HG03196 (cell line): ENCODE data around the gene KRT6B.
"Not testable (repeated sequence)": the region's sequence is repeated elsewhere in the genome, so short reads cannot be mapped to it uniquely, and the experiment has no call there.

Source experiments
- ATAC-seq: cut with Tn5 transposase; IDR thresholded peaks from one replicate; pipeline ENCODE4 v1.9.1; 2021; ENCODE audit not compliant: unreplicated experiment

The KRT6B gene

DNA sequence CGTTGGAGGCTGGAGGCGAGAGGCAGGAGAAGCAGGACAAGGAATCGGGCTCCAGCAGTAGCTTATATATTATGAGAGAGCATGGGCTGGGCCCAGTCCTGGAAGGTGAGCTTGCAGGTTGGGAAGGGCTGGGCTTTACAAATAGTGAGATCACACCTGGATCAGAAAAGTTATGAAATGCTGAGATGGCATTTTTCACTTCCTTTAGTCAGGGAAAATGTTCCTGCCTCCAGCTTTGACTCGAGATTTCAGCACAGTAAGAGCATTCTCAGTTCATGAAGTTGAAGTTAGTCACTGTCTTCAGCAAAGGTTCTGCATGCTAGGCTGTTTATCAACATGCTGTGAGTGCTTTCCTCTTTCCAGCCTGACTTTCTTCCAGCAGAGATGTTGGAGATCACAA lies 21.8 kb upstream of the KRT6B start, which contains the start of gene KRT6C:
Gene KRT6C (minus strand): TSS at position 38 of the 400 bp plus-strand sequence. CDS start 68 bp downstream, outside the sequence.
- ATAC-seq: no peak

DNA sequence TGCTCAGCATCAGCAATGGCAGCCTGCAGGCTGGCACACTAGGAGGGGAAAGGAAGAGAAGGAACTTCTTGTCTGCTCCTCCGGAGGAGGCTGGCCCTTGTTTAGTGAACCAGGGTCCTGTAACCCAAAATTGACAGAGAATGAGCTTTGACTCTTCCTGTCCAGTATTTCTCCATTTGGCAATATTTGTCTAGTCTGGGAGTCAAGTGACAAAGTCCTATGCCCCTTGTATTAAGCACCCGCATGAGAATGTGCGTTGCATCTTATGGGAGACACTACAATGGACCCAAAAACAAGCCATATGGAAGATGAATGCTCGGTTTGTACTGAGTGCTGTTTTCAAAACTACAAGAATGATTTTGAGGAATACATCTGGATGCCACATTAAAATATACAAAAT lies 17.9 kb upstream of the KRT6B start:
- no peak for ATAC-seq

DNA sequence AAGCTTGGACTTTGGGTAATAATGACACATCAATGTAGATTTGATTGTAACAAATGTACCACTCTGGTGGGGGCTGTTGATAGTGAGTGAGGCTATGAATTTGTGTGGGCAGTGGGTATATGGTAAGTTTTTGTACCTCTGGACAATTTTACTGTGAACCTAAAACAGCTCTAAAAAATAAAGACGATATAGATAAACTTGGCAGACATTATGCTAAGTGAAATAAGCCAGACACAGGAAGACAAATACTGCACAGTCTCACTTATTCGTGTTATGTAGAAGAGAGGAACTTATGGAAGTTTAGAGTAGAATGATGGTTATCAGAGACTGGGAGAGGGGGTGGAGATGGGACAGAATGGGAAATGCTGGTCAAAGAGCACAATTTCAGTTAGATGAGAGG lies 13.0 kb upstream of the KRT6B start:
- no peak for ATAC-seq

DNA sequence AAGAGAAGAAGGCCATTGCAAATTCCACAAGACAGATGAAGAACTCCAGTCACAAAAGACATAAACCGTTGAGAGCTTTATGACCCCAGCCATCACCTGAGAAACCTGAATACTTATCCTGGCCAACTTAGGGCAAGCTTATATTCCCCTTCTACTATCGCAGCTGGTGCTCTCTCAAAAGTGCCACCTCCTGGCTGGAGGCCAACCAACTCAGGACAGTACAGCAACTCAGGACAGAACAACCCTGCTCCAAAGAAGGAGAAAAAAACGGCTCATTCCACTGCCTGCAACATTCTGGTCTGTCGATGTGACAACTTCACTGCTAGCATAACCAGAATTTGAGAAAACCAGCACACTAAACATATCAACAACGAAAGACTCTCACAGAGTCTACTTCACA lies 9.7 kb upstream of the KRT6B start:
- no peak for ATAC-seq

DNA sequence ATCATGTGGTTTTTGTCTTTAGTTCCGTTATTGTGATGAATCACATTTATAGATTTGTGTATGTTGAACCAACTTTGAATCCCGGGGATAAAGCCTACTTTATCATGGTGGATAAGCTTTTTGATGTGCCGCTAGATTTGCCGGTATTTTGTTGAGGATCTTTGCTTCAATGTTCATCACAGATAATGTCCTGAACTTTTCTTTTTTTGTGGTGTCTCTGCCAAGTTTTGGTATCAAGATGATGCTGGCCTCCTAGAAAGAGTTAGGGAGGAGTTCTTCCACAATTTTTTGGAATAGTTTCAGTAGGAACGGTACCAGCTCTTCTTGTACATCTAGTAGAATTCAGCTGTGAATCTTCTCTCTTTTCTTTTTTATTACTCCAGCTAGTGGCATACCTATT lies 6.9 kb upstream of the KRT6B start:
- ATAC-seq: no peak

DNA sequence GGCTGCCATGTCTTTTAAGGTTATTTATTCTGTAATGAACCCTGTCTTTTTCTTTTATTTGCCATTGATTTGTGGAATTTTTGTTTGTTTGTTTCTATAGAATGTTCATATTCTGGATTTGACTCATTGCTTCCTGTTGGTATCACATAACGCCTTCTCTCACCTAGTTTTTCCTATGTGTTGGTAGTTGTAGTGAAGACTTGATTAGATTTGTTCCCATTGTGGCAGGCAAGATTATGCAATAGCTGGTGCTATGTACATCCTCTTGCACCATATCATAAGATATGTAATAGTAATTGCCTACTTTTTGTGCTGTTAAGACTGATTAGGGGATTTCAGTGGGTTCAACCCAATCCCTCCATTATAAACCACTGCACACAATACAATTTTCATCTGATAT lies 3.9 kb upstream of the KRT6B start:
- ATAC-seq: no peak

DNA sequence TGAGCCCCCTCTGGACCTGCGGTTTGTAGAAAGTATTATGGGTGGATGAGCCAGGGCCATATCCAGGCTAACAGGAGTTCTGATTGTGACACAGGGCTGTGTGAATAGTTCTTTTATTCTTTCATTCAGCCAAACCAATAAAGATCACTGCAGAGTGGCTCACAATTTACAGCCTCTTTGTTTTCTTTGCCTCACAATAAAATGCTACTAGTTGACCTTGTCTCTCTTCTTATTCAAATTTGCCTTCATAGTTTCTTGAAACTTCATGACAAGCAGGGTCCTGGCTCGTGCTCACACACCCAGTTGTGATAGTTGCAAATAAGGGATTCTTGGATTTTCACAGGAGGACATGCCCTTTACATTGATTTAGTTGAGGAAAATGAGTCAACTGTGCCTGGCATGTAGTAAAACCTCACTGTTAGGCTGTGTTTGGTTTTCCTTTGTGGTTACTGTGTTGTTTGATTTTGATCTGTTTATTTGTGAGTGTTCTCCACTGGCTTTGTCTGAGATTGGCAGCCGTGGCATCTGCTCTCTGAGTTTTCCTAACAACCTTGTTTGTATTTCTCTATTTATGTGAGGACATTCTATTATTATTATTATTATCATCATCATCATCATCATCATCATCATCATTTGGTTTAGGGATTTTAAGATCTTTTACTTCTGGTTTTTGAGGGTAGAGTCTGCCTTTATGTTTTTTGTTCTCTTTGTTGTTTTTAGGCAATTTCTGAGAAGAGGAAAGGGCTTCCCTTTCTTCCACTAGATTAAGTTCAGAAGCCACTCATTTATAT lies 2.7 kb upstream of the KRT6B start:
- ATAC-seq: no peak

DNA sequence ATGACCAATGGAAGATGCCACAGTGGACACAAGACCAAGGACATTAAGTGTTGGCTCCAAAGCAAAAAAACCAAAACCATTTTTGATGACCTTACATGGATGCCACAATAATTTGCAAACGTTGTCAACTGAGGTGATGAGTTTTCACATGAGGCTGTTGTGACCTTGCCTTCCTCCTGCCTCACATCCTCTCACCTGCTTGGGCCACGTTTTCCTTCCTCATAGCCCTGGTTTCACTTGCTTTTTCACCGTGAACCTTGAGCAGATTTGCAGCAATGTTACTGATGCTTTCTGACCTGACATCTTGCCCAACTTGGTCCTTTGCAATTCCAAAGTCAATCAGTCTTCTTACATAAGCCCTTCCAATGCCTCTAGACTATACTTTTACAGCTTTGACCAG lies 3.7 kb downstream of the KRT6B start:
- ATAC-seq: no peak

DNA sequence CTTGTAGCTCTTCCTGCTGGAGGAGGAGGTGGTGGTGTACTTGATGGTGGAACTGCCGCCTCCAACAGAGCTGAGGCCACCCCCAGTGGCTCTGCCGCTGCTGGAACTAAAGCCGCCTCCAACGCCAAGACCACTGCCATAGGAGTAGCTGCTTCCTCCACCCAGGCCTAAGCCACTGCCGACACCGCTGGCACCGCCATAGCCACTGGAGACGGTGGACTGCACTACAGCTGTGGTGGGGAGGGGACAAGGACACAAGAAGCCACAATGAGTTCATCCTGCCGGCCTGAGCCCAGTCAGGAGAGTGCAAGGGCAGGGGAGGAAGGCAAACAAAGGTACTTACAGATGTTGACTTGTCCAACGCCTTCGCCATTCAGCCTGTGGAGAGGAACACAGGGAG lies 4.8 kb downstream of the KRT6B start:
- not testable (repeated sequence) for ATAC-seq

DNA sequence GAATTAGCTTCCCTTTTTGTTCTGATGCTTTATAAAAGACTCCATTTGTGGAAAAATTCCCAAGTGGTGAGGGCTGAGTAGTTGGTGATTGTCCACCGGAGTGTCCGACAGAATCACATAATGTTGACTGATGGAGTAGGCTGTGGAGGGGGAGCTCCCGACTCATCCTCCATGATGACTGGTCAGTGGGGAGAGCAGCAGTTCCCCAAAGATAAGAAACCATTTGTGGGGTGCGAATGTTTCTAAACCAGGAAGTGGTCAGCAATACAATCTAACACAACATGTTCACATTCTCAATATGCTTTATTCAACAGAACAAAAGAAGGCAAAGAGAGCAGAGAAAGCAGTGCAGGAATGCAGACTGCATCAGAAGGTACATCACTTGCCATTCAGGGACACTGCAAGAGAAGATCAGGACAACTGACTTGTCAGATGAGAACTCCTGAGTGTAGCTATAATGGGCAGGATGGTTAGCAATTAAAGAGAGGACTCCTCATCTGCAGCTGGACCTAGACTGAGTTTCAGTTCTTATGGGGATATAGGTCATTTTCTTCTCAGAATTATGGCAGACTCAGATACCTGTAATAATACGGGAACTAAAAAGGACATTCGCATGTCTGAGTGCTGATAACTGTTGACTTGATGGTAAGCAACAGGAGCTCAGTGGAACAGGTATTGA lies 5.4 kb downstream of the KRT6B start:
- no peak for ATAC-seq

DNA sequence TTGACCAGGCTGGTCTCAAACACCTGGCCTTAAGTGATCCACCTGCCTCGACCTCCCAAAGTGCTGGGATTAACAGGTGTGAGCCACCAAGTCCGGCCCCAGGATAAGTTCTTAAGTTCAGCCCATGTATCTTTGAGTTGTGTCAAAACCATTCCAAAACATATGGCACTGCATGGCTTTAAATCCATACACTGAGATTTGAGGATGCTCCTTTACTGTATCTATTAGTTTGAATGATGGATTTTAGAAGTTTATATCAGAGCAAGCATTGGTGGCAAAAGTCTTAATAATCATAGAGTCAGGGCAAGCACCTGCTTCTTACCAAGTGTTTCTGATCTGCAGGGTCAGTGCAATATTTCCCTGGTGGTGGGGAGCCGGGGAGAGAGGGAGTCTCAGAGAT lies 6.1 kb downstream of the KRT6B start:
- no peak for ATAC-seq

DNA sequence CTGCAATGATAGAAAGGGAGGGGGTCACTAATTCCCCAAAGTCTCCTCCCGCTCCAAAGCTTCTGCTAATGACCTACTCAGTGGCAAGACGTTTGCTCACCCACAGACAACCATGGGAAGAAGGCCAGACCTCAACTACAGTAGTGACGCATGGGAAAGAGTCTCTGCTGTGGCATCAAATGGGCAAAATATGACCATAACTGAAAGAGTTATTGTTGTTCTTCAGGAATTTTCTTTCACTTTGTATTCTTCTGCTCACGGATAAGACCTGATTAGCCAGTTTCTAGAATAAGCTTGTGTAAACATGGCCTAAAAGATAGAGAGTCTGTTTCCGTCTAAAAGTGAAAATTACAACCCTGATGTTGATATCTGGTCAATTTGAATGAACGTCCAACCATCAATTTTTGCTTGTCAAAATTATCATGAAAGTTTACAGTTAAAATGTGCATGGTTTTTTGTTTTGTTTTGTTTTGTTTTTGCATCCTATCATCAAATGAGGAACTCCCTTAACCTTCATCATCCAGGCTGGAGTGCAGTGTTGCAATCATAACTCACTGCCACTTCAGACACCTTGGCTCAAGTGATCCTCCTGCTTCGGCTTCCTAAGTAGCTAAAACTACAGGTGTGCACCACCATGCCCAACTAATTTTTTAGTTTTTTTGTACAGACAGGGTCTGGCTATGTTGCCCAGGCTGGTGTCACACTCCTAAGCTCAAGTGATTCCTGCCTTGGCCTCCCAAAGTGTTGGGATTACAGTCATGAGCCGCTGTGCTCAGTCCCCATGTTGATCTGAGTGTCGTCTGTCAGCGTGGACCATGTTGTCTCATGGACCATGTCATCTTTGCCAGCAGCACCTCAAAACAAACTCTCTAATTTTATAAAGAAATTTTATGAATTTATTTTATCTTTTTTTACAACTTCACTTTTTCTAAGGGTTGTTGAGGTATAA lies 7.0 kb downstream of the KRT6B start:
- no peak for ATAC-seq

DNA sequence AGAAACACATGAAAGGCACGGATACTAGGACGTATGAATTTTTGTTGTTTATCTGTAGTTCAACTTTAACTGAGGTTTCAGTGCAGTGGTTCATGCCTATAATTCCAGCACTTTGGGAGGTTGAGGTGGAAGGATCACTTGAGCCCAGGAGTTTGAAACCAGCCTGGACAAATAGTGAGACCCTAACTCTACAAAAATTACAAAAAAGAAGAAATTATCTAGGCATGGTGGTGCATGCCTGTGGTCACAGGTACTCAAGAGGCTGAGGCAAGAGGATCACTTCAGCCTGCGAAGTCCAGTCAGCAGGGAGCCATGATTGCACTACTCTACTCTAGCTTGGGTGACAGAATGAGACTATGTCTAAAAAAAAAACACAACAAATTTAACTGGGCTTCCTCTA lies 8.0 kb downstream of the KRT6B start:
- ATAC-seq: no peak

DNA sequence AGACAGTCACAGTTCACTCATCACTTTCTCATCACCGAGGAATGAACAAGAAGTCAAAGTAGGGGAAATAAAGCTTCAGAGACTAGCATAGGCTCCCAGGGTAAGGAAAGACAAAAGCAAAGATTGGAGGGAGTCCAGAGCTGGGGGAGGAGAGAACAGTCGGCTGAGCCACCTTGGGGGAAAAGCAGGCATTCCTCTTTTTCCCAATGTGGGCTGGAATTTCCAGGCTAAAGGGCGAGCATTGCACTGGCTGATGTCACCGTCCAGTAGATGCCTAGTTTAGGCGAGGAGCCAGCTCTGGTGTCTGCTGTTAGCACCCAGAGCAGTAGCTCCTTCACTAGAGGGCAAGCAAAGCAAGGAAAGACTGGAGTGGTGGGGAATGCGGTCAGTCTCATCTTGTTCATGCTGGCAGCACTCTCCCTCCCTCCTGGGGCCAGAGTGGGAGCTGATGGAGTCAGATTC lies 9.3 kb downstream of the KRT6B start:
- no peak for ATAC-seq

DNA sequence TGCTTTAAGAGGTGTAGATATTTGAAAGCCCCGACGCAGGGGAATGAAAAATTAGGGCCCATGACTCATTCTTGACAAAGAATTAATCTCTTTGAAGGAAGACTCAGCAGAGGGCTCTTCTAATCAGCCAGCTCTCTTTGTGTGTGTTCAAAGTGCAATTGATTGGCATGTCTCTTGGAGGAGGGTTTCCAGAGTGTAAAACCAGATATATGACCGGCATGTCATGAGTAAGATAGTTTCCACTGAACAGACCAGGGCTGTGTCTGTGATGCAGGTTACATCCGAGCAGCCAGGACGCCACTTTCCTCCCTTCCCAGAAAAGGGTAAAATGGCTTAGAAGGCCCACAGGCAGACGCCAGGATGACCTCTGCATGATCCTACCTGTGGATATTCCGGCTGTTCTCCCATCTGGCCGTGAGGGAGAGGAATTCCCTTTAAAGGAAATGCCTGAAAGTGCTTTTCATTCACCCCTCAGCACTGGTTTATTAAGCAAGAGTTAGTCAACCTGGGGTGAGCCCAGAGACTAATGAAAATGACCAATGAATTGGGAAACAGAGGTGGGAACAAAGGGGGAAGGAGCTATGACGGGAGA lies 10.5 kb downstream of the KRT6B start:
- ATAC-seq: no peak

DNA sequence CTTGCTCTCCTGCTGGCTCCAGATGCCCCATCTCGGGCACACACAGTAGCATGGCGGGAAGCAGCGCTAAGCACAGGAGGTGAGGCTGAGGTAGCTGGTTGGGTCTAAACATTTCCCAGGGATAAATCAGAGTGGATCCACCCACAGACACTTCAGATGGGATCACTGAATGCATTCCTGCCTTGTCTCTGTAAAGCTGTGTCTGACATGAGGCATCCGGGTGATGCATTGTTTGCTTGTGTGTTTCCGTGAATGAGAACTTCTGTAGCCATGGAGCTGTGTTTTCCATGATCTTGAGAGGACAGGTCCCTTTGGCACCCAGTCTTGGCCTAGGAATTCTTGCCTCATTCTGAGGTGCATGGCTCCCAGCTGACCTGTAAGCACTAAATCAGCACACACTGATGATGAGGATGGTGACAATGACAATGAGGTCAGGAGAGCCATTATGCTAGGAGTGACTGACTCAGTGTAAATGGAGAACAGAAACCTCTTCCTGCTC lies 11.1 kb downstream of the KRT6B start:
- ATAC-seq: no peak

DNA sequence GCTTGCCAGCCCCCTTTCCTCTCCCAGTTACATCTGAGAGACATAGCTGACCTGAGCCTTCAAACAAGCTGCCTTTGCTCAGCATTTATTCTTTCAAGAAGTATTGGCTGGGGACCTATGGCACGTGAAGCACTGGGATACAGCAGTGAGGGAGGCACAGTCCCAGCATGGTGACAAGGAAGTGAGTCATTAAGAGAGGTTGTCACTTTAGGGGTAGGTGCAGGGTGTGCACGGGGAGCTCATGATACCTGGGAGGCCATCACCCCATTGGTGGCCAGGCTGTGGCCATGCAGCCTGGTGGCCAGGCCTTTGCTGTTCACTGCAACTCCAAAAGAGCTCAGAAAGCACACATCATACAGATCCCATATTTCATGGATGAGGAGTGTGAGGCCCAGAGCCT lies 12.1 kb downstream of the KRT6B start:
- ATAC-seq: no peak

DNA sequence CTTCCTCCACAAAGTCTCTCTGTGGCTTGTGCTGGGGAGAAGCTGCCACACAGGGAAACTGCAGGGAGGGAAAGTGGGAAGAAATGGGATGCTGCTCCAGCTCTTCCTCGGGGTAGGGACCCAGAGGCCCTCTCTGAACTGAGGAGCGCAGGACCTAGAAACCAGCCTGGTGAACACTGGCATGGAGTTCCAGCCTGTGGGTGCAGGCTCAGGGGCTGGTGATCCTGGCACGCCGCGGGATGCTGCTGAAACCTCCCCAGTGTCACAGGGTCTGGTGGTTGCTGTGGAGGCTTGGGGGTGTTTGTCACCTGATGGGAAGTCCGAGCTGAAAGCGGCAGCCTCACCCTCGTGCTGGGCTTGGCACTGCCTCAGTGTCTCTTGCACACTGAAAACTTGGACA lies 12.5 kb downstream of the KRT6B start:
- ATAC-seq: no peak

DNA sequence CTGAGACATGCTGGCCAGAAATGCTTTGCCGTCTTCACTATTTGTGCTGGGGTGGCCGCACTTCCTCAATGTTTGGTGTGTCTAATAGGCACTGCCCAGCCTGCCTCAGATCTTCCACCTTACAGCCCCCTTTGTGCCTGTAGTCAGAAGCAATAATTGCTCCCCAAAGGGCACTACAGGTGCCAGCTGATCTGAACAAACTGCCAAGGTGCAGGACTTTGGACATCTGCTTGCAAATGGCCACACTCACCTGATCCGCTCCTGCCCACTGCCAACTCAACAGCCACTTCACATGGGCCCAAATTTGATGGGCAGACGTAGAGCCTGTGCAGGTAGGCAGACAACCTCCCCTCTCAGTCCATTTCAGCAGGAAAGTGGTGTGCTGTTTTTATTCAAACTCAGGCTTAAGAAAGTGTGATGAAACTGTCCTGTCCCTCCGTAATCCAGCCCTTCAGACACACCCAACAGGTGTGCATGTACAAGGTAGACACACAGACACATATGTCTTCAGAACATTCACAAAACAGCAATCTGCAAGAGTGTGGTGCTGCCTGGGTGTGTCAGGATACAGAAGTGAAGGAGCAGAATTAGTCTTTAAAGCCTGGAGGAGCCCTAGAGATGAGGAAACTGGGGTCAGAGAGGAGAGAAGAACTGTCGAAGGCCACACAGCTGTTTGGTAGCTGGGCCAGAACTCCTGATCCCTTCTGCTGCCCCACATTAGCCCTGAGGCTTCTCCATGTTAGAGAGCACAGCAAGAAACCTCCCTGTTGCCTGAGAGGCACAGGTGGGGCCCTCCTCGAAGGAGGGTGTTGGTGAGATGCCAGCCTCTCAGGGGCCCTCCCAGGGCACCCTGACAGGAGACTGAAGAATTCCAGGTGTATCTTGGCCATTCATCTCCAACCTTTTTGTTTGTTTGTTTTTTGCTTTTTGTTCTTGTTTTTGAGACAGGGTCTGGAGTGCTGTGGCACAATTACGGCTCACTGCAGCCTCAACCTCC lies 13.3 kb downstream of the KRT6B start:
- no peak for ATAC-seq

DNA sequence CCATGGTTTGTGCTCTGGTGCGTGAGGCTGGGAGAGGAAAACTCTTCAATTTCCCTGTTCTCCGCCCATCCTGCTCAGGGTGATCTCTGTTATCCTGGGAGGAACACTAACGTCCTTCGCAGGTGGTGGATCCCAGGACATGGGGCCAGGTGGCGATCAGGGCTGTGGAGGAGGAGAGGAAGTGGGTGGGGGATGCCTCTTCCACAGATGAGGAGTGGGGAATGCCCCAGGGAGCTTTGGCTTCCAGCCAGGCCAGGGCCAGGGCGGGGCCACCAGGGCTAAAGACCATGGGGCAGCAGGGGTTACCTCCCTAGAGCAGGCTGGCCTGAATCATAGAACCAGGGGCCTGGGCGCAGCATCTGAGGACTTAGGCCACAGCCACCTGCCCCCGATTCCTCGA lies 14.4 kb downstream of the KRT6B start:
- no peak for ATAC-seq
